K562 (cell line): ENCODE measurements around the gene SLC25A53. TPM values are rescaled to one million over a fixed set of nuclear protein-coding genes. Genes with fewer than 3 reads are reported as not detected.

Experiments
- CBX2 ChIP-seq: fragments of 200-600 bp; sonication (generic); IDR thresholded peaks from one replicate; pipeline ENCODE4 v1.6.1; 2012; ENCODE audit warnings: mild to moderate bottlenecking, low read length, inconsistent platforms; ENCODE audit not compliant: insufficient read depth, poor library complexity, severe bottlenecking
- CCAR2 ChIP-seq: fragments of 200-400 bp; formaldehyde crosslinking; IDR thresholded peaks from 2 replicates; pipeline ENCODE4 v1.6.1; 2017; ENCODE audit warnings: mild to moderate bottlenecking, low read depth, low read length
- CTCF ChIP-seq, 3 experiments: IDR thresholded peaks in 2 of 3; conservative IDR thresholded peaks in 1 of 3; 2 replicates each; pipeline ENCODE4 v1.5.1; 2011 to 2012; ENCODE audit warnings: low read length in 3 of 3, mild to moderate bottlenecking in 3 of 3, control low read depth in 2 of 3, improper control_type of control experiment in 1 of 3, inconsistent platforms in 1 of 3, low read depth in 1 of 3, mixed read lengths in 1 of 3, moderate library complexity in 1 of 3; ENCODE audit not compliant: insufficient read depth in 2 of 3
- GTF2B ChIP-seq: IDR thresholded peaks from 2 replicates; pipeline ENCODE4 v1.6.1; 2011; ENCODE audit not compliant: insufficient read length; ENCODE audit errors: extremely low read depth
- GTF2E2 ChIP-seq: fragments of 200-800 bp; sonication (Bioruptor generic); IDR thresholded peaks from 2 replicates; pipeline ENCODE4 v1.6.1; 2016; ENCODE audit warnings: missing genetic modification characterization, missing compliant biosample characterization
- HDAC2 ChIP-seq: fragments of 450-650 bp; IDR thresholded peaks from 2 replicates; pipeline ENCODE4 v1.6.1; 2016; ENCODE audit warnings: mild to moderate bottlenecking
- IRF9 ChIP-seq: fragments of 450-650 bp; IDR thresholded peaks from 2 replicates; pipeline ENCODE4 v1.6.1; 2016; ENCODE audit warnings: missing biosample characterization, missing genetic modification characterization
- MXD1 ChIP-seq: fragments of 250-450 bp; sonication (Bioruptor Pico); IDR thresholded peaks from 2 replicates; pipeline ENCODE4 v1.8.0; 2021; ENCODE audit warnings: borderline replicate concordance, mild to moderate bottlenecking, moderate library complexity; ENCODE audit not compliant: poor library complexity, severe bottlenecking
- MYNN ChIP-seq, 2 experiments: sonication (generic); formaldehyde crosslinking in 1 of 2; IDR thresholded peaks; 2 replicates each; pipeline versions ENCODE4 v1.5.0 to v1.6.1; 2016 to 2020; ENCODE audit warnings: antibody characterized with exemption in 1 of 2, missing genetic modification reagents in 1 of 2
- PRDM10 ChIP-seq: fragments of 450-650 bp; IDR thresholded peaks from 2 replicates; pipeline ENCODE4 v1.6.1; 2018; ENCODE audit not compliant: partially characterized antibody
- RAD21 ChIP-seq, 2 experiments: fragments of 250-450 bp in 1 of 2; fragments of 450-650 bp in 1 of 2; sonication (Bioruptor Pico) in 1 of 2; formaldehyde crosslinking in 1 of 2; IDR thresholded peaks in 1 of 2; conservative IDR thresholded peaks in 1 of 2; 2 replicates each; pipeline versions ENCODE4 v1.4.0 to v1.8.0; 2020 to 2022; ENCODE audit warnings: mild to moderate bottlenecking in 2 of 2, moderate library complexity in 1 of 2
- SMC3 ChIP-seq: conservative IDR thresholded peaks from 2 replicates; pipeline ENCODE4 v1.6.1; 2011; ENCODE audit warnings: low read depth, low read length, improper control_type of control experiment; ENCODE audit not compliant: insufficient read depth
- UBTF ChIP-seq, 2 experiments: IDR thresholded peaks; 2 replicates each; pipeline ENCODE4 v1.6.1; 2012; ENCODE audit warnings: improper control_type of control experiment in 2 of 2, low read depth in 2 of 2, low read length in 2 of 2, borderline replicate concordance in 1 of 2
- ZC3H11A ChIP-seq: IDR thresholded peaks from 2 replicates; pipeline ENCODE4 v1.6.1; 2012; ENCODE audit warnings: low read depth, low read length, improper control_type of control experiment
- polyA plus RNA-seq, 8 experiments: library from polyadenylated mRNA; depleted of rRNA in 4 of 8; stranded (reverse) in 5 of 8; unstranded in 3 of 8; fragments of >200 nt; fragmentation: Nextera tagmentation in 2 of 8; fragmentation: Illumina TruSeq in 1 of 8; extraction: Ambion mirVana in 2 of 8; extraction: Trizol in 1 of 8; gene quantifications; 2 replicates each; pipeline versions ENCODE4 v1.2.1 to v1.2.3, GENCODE V29; 2011 to 2014; ENCODE audit warnings: inconsistent platforms in 1 of 8, missing spikeins in 1 of 8
- total RNA-seq, 7 experiments: library from RNA; depleted of rRNA in 6 of 7; stranded (reverse); fragments of >200 nt in 6 of 7; fragmentation: Illumina TruSeq in 2 of 7; extraction: Trizol in 2 of 7; gene quantifications; 2 replicates each; pipeline versions ENCODE4 v1.2.1 to v1.2.3, GENCODE V29; 2011 to 2021; ENCODE audit warnings: low replicate concordance in 1 of 7

SLC25A53 gene
- total and polyA plus RNA-seq, 9 of the 15 experiments (the other 6 are each of a cell fraction or from before 2014, with no cell fraction given), result 2.4 to 8.6 (median 5.6) TPM

GRCh38 chrX:104098151-104098808, 58.5 kb downstream of the SLC25A53 start (continued):
- no peak for TF ChIP-seq GTF2B
- peak; percentile 49 to 70 for TF ChIP-seq RAD21 (CRISPR knock-in tag; conservative IDR thresholded peaks at IDR 0.05 in 1 of 2, IDR thresholded peaks at IDR 0.05 in 1 of 2)
- no peak for TF ChIP-seq GTF2E2 (tag)
- peak; percentile 71 for TF ChIP-seq PRDM10
- TF ChIP-seq MXD1 (CRISPR knock-in tag), result no peak
- TF ChIP-seq CTCF (IDR thresholded peaks at IDR 0.05 in 2 of 3, conservative IDR thresholded peaks at IDR 0.05 in 1 of 3; ENCODE audit: insufficient read depth in 2 of 3, low read depth in 1 of 3, low read length in 3 of 3), result peak; percentile 46 to 69 (median 50); a peak in 5 of 6 replicates
- no peak for TF ChIP-seq UBTF (IDR thresholded peaks at IDR 0.05; ENCODE audit: borderline replicate concordance in 1 of 2, low read depth in 2 of 2, low read length in 2 of 2)
- TF ChIP-seq CBX2, result no peak
- TF ChIP-seq SMC3, result 0 out of 2 replicates have a peak, but pooled peaks have one; percentile 30
- TF ChIP-seq HDAC2, result no peak
- no peak for TF ChIP-seq ZC3H11A
- TF ChIP-seq IRF9 (tag), result no peak
- no peak for TF ChIP-seq MYNN (IDR thresholded peaks at IDR 0.05)
- no peak for TF ChIP-seq MYNN (CRISPR knock-in tag; IDR thresholded peaks at IDR 0.05)
- no peak for TF ChIP-seq CCAR2
- TF ChIP-seq, all 486 proteins: peak for 5
